ENCODE results near the gene DTNBP1.

DNA sequence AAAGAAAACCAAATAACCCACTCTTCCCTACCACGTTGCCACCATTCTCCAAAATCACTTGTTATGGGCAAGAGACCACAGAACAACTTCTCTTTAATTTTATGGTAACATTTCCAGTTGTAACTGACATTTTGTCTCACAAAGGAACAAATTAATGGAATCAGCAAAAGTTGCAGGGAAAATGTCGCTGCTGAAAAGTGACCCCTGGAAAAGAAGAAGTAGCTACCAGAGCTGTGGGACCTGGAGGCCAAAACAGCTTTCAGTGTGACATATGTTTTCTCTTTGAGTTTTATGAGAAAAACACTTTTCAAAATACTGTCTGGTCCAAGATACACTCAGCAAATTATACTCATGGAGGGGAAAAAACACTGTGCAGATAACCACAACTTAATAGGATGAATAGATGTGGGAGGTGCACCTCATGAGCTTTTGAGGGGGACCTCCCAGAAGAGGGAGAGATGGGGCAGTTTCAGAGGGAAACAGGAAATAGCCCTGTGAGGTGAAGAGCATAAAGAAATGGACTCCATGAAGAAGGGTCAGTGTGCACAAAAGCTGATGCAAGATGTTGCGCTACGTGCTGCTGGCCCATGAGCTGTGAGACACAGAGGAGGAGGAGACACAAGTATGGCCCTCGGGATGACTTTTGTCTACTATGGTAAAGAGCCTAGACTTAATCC lies 87.3 kb downstream of the DTNBP1 start:
- TF ChIP-seq GABPA (IDR thresholded peaks at IDR 0.05 in 1 of 2, conservative IDR thresholded peaks at IDR 0.05 in 1 of 2) (no peak), CTCF (IDR thresholded peaks at IDR 0.05; ENCODE audit: low read depth, low read length, missing input control) (no peak), SP1 (IDR thresholded peaks at IDR 0.05) (no peak), MAX (IDR thresholded peaks at IDR 0.05) (no peak), RAD21 (IDR thresholded peaks at IDR 0.05) (no peak), EGR1 (IDR thresholded peaks at IDR 0.05; ENCODE audit: low read depth in 2 of 2) (no peak), ZBTB33 (IDR thresholded peaks at IDR 0.05) (no peak), YY1 (IDR thresholded peaks at IDR 0.05) (no peak), JUND (IDR thresholded peaks at IDR 0.05) (no peak), FOXA1 (IDR thresholded peaks at IDR 0.05) (no peak), TAF1 (conservative IDR thresholded peaks at IDR 0.05) (no peak)

All from liver (tissue), 3 donors.